Measurements from ENCODE around the gene PDE4B.

Gene PDE4B

DNA sequence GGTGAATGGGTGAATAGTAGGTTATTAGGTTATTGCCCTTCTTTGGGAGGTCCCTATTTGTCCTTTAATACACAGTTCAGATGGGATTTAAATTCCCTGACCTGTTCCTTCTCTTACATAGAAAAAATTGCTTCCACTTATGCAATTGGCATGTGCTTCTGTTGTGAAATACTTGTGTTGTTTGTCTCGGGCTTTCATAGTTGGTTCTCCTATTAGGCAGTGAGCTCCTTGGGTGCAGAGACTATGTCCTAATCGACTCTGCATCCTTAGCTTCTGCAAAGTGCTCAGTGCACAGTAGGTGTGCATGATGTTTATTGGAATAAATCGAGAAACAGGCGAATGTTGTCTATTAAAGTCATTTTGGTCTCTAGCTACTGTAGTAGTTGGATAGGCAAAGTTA, 1.3 kb upstream of the PDE4B start:
- TF ChIP-seq, protein P1, sequence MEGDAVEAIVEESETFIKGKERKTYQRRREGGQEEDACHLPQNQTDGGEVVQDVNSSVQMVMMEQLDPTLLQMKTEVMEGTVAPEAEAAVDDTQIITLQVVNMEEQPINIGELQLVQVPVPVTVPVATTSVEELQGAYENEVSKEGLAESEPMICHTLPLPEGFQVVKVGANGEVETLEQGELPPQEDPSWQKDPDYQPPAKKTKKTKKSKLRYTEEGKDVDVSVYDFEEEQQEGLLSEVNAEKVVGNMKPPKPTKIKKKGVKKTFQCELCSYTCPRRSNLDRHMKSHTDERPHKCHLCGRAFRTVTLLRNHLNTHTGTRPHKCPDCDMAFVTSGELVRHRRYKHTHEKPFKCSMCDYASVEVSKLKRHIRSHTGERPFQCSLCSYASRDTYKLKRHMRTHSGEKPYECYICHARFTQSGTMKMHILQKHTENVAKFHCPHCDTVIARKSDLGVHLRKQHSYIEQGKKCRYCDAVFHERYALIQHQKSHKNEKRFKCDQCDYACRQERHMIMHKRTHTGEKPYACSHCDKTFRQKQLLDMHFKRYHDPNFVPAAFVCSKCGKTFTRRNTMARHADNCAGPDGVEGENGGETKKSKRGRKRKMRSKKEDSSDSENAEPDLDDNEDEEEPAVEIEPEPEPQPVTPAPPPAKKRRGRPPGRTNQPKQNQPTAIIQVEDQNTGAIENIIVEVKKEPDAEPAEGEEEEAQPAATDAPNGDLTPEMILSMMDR (conservative IDR thresholded peaks at IDR 0.05): no peak
- H3K27ac ChIP-seq: no peak overlapping the region

DNA sequence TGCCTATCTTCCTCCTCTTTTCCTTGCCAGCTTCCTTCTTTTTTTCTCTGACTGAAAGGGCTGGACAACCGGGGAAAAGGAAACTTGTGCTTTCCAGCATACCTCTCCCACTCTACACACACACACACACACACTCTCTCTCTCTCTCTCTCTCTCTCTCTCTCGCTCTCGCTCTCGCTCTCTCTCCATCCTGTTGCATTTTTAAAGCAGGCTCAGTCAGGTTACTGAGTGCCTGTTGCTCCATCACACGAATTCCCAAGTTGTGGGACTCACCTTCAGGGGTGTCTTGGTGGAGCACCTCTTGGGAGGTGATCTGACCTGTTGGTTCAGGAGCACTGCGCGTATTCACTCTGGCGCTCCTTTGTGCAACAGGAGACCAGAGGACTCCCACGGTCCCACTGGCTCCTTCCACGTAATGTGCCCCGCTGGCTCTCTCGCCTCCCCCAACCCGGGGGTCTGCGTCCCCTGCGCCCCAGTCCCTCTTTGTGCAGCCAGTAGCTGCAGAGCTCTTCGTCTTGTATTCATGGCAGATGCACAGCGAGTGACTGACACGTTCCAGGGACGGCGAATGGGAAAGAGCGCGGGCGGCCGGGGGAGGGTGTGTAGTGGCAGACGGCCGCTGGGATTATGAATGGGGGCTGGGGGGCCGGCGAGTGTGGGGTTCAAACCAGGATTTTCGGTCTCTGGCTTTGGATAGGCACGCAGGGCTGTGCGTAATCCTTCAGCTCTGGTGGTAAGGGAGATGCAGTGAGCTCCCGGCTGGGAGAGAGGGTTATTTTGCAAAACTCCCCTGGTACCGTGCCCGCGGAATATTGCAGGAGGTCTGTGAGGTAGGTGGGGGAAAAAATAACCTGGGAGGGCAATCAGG, 660 bp upstream of the PDE4B start:
- H3K27ac ChIP-seq: no peak overlapping the region; the same call in 1 of the 2 replicates
- TF ChIP-seq, protein P1 (conservative IDR thresholded peaks at IDR 0.05): no peak

DNA sequence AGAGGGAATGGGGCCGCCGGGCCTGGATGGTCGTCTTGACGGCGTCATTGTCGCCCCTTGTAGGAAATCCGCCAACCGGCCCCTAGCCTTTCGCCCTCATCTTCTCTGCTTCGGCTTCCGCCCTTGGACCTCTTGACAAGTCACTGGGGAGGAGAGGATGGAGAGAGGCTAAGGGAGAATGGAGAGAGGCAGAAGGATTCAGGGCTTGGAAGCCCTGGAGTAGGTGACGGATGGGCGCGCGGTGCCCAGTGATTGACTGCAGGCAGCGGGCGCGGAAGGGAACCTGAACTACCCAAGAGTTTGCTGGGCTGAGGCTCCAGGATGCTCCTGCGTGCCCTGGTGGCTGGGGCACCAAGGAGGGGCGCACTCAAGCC, 651 bp downstream of the PDE4B start:
- no peak overlapping the region; the same call in 1 of the 2 replicates for H3K27ac ChIP-seq
- TF ChIP-seq, protein P1 (conservative IDR thresholded peaks at IDR 0.05): no peak

DNA sequence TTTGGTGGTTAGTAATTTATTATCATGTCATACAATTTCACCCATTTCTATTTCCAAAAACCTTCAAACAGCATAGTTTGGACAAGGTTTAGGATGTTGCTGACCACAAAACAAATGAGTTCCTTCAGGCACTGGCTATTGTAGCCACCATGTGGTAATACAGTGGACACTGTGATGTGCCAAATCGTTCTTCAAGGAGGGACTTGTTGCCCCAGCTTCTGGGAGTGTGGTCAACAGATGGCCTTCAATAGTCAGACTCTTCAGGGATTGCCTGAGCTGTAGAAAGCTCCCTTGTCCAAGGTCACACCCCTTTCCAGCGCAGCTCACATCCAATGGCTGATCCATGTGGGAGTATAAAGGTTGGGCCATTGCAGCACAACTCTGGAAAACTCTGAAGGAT, 2.6 kb downstream of the PDE4B start:
- no peak overlapping the region for H3K27ac ChIP-seq
- TF ChIP-seq, protein P1 (conservative IDR thresholded peaks at IDR 0.05): no peak

DNA sequence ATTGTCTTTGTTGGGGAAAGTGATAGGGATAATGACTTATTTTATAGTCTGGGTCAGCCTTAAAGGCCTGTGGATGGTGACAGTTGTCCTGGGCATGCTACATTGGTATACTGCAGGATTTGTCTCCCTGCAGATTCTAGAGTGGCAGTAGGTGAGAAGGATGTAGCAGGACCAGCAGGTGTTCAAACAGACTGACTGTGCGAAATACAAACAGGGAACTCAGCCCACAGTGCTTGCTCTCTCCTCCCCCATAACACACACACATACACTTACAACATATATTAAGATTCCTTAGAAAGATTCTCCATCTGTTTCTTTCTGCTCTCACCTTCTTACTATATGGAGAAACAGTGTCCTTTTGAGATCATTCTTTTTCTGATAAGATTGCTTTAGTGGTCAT, 6.9 kb downstream of the PDE4B start:
- H3K27ac ChIP-seq: no peak overlapping the region
- TF ChIP-seq, protein P1 (conservative IDR thresholded peaks at IDR 0.05): no peak

DNA sequence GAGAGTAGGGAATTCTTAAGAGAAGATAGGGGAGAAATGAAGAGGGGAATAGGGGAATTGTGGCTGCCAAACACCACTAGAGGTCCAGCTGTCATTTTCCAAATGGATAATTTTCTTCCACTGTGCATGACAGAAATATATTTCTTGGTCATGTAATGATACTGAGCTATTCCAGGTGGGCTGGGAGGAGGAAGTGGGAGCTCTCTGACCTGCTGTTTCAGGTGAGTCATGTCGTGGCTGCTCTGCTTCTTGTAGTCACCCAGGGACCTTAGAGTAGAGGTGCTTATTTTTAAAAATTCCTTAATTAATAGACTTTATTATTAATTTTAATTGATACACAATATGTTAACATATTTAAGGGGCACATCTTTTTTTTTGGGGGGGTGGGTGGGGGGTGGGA, 11.9 kb downstream of the PDE4B start:
- TF ChIP-seq, protein P1 (conservative IDR thresholded peaks at IDR 0.05): no peak
- no peak overlapping the region for H3K27ac ChIP-seq

DNA sequence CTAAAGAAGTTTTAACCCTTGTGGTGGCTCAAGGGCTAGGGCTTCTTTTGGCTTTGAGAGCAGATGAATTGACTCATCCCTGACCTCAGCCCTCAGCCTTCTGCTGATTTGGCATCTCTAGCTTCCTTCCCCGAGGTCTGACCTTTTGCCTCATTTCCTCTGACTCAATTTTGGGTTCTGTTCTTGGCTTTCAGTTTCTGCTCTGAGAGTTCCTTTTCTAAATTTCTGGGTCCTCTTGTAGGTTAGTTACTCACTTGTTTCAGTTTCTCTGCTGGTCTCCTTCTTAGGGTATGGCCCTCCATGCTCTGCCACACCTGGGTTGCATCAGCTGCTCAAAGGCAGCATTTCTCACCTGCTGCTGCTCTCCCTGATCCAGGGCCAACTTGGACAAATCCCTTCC, 19.4 kb downstream of the PDE4B start:
- no peak overlapping the region for H3K27ac ChIP-seq

More for the DNA sequence above, 19.4 kb downstream of the PDE4B start:
- TF ChIP-seq, protein P1 (conservative IDR thresholded peaks at IDR 0.05): no peak

All from VCaP (cell line).